HG03039 (cell line): ENCODE results near the gene PDGFC.

Experiments used
- ATAC-seq: cut with Tn5 transposase; IDR thresholded peaks from one replicate; pipeline ENCODE4 v1.9.1; 2021; ENCODE audit warnings: mild to moderate bottlenecking, moderate library complexity; ENCODE audit not compliant: unreplicated experiment

Gene PDGFC

DNA sequence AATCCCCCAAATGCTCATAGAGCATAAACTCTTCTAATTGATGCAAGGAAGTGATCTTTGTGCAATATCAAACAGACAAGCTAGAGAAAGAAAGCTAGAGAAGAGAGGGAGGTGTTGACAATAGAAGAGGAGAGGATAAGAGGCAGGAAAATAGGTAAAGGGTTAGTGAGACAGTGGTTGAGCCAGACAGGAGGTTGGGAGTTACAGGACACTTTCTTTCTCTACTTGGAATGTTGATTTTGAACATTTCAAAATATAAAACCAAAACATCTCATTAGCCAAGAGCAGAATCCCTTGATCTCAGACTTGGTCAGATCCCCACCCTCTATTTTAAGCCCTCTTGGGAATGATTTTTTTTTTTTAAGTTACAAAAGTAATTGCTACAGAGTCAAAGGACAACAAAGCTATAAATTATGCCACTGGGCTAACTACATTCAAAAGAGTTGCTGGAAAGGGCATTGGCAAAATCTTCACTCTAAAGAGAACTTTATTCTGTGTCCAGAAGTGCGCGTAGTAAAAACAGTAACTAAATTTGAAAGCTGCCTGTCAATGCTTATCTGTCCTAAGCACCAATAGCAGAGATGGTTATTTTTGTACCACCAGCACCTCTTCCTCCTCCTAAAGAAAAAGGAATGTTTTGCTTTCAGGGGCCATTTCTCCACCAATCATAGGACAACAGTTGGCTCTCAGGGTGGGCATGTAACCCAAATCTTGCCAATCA lies 133.8 kb downstream of the PDGFC start:
- ATAC-seq = no peak

GRCh38 chr4:156832886-156833285 lies 138.7 kb downstream of the PDGFC start:
- ATAC-seq = no peak

- ATAC-seq = no peak
Observed at GRCh38 chr4:156830351-156830750, 141.2 kb downstream of the PDGFC start.

DNA sequence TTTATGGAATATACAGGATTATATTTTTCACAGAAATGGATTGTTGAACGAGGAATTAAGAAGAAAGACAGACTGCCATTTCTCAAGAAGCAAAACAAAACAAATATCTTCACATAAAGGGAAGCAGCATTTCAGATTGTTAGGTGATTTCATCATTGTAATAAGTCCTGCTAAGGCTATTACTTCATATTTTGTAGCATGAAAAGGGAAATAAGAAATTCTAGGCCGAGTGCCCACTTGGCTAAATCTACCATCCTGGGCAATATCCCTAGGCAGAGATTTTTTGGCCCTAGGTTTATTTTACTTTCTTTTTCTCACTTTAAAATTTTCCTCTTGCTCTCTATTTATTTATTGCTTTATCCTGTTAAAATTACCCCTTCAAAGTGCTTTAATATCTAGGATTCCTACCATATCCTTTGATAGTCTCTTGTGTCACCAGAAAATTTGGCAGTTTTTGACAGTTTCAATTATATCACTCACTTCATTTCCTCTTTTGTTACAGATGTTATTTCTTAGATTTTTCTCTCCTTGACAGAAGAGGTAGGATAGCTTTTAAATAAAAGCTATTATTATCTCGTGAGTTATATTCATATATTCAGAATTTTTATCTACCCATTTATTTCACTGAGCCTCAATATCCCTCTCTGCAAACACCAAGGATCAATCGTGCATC lies 142.3 kb downstream of the PDGFC start:
- no peak for ATAC-seq

DNA sequence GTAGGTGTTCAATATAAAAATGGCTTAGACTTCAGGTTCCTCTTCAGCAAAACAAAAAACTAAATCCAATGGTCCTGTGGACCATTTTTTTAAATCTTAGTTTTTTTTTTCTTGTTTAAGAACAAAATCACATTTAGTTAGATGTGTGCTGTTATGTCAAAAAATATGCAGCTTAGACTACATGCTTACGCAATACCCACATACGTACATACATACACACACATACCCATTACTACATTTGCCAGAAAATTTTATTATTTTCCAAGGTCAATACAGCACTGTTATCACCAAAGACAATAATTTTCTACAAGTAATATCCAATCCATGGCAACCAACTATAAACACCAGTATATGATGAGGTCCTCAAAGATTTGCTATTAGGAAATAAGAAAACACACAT lies 144.1 kb downstream of the PDGFC start:
- no peak for ATAC-seq

DNA sequence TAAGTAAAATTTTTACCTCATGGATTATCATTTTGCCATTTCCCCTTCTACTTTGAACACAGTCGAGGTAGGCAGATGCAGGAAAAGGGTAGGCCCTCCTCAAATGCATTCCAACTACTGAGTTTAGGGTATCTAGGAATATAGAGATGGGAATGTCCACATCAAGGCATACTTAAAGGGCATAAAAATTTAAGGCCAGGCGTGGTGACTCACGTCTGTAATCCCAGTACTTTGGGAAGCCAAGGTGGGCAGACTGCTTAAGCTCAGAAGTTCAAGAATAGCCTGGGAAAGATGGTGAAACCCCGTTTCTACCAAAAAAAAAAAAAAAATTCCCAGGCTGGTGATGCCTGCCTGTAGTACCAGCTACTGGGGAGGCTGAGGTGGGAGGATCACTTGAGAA lies 146.5 kb downstream of the PDGFC start:
- no peak for ATAC-seq

DNA sequence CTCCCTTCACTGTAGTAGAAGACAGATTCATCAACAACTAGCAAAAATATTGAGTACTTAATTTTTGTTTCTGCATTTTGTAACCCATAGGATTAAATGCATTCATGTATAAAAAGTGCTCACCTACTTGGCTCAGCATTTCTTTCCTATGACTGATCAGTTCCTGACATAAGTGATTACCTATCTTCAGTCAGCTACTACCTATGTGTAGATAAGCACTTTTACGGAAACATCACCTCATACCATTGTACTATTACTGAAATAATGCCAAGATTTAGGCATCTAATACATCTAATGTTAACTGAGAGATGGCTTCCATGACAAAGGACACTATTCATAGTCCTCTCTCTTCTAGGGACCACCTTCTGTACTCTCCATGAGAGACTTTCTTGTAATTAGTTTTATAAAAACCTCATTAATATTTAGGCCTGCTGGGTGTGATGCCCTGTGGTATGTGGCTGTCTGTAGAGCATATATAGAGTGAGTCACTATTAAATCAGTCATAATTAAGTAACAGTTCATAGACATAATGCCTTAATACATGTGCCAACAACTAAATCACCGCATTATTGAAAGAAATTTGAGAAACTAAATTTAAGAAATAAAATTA lies 147.0 kb downstream of the PDGFC start:
- no peak for ATAC-seq

- ATAC-seq = no peak
Observed at GRCh38 chr4:156820931-156821330, 150.7 kb downstream of the PDGFC start.

DNA sequence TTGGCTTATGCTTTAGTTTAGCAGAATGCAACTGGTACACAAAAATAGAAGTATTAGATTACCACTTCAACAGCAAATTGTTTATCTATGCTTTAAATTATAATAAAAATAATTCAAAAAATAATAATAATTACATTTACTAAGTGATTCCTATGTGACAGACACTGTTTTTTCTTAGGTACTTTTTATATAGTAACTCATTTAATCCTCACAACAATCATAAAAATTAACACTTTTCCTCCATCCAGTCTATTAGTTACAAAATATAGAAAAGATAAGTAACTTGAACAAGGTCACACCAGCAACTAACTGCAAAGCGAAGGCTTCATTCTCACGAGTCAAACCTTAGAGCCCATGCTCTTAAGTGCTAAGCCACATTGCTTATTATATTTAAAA lies 155.2 kb downstream of the PDGFC start:
- no peak for ATAC-seq

- no peak for ATAC-seq
Observed at GRCh38 chr4:156815717-156816359, 155.8 kb downstream of the PDGFC start.

- no peak for ATAC-seq
Observed at GRCh38 chr4:156811963-156812362, 159.6 kb downstream of the PDGFC start.

DNA sequence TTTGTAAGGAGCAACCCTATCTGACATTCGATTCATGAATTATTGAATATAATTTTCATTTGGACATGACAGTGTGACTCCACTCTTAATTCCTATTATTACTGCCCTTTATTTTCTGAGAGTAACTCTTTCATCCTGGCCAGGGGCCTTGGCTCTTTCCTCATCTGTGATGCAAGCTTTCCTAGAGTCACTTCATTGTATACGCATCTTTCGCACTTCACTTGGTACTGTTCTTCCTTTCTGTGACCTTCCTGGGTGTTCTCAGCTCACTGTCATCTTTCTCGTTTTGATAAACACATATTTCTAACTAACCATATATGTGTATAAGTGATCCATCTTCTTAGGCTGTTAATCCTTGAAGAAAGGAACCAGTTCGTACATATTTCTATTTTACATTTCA lies 160.3 kb downstream of the PDGFC start:
- no peak for ATAC-seq

GRCh38 chr4:156805696-156806095 lies 165.9 kb downstream of the PDGFC start:
- no peak for ATAC-seq

GRCh38 chr4:156803056-156803455 lies 168.5 kb downstream of the PDGFC start:
- no peak for ATAC-seq

DNA sequence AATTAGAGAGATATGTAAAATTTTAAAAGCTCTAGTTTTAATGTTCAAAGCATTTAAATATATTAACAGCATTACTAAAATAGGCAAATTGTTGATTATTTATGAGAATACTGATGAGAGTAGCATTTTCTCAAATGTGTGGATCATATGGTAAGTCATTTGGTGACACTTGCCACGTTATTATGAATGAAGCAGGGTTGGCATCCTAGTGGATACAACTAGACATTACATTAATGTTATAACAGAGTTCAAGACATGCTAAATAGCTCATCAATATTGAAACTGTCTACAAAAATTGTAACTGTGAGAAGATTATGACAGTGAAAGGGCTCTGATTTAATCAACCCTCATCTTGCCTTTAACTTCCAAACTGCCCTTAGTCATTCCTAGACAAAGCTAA lies 171.1 kb downstream of the PDGFC start:
- ATAC-seq = no peak

- ATAC-seq = no peak
Observed at GRCh38 chr4:156799121-156799589, 172.4 kb downstream of the PDGFC start.

- no peak for ATAC-seq
Observed at GRCh38 chr4:156798438-156798837, 173.2 kb downstream of the PDGFC start.

DNA sequence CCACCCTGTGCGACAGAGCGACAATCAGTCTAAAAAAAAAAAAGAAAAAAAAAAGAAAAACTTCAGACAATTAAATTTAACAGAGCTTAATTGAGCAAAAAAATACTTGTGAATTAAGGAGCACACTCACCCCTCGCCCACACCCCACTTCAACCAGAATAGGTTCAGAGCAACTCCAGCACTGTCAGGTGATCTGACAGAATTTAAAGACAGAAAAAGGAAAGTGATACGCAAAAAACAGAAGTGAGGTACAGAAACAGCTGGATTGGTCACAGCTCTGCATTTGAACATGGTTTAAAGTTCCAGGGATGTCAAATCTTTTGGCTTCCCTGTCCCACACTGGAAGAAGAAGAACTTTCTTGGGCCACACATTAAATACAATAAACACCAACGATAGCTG lies 174.4 kb downstream of the PDGFC start:
- no peak for ATAC-seq

DNA sequence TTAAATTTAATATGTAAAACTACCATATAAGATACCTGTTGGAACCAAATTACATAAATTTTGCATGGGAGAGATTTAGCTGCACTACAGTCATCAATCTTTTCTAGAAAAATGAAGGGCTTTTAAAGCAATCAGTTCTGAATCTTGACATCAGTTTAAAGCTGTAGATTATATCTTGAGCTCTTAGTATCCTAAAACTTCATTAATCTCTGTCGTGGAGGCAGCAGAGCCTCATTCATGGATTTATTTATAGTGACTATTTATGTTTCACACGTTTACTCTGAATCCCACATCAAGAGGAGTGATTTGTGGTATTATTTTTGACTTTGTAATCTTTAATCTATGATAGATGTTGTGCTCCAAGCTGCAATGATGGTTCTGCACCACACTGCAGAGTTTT lies 175.9 kb downstream of the PDGFC start:
- no peak for ATAC-seq

DNA sequence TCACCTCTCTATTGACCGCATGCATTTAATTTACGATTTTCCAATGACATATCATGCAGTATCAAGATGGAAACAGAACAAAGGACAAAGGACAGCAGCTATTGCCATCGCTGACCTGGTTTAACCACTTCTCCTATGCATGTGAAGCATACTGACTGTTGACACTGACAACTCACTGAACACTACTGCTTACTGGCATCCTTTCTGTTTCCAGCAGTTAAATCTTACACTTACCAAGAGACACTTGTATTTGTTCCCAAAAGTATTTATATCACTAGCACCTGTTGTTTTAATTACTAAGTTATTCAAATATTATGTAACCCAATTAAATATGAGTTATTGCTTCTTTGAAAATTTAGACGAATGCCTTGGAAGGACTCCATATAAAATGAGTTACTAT lies 176.7 kb downstream of the PDGFC start:
- ATAC-seq = no peak

GRCh38 chr4:156792462-156793085 lies 179.0 kb downstream of the PDGFC start:
- ATAC-seq = no peak
